ENCODE data around the gene ARID1B. TPM values are rescaled to one million over a fixed set of nuclear protein-coding genes. Genes with fewer than 3 reads are reported as not detected.
A peak's percentile ranks its signal among the peaks of the same experiment; 100 is the strongest.

Gene ARID1B
- total and polyA plus RNA-seq, 2 of the 13 experiments (the other 11 are each of a cell fraction or from before 2014, with no cell fraction given) = 20.1 to 32.6 TPM

- TF ChIP-seq DBP (CRISPR knock-in tag; IDR thresholded peaks at IDR 0.05; ENCODE audit: not compliant biosample characterization) (no peak), ZNF230 (CRISPR knock-in tag; IDR thresholded peaks at IDR 0.05) (no peak), ZNF441 (CRISPR knock-in tag; IDR thresholded peaks at IDR 0.05; ENCODE audit: borderline replicate concordance) (peak; percentile 38; the same call in 1 of the 2 replicates), ZNF234 (CRISPR knock-in tag; conservative IDR thresholded peaks at IDR 0.05) (no peak), SNAPC2 (CRISPR knock-in tag; IDR thresholded peaks at IDR 0.05) (no peak), ZNF160 (CRISPR knock-in tag; IDR thresholded peaks at IDR 0.05) (peak; percentile 23; the same call in 1 of the 2 replicates), ZMAT3 (CRISPR knock-in tag; conservative IDR thresholded peaks at IDR 0.05) (0 out of 2 replicates have a peak, but pooled peaks have one; percentile 55), KDM6A (CRISPR knock-in tag; IDR thresholded peaks at IDR 0.05; ENCODE audit: low read depth) (no peak), NFIC (IDR thresholded peaks at IDR 0.05; ENCODE audit: low read length) (no peak), JARID2 (CRISPR knock-in tag; IDR thresholded peaks at IDR 0.05; ENCODE audit: insufficient replicate concordance) (no peak), ASH2L (IDR thresholded peaks at IDR 0.05; ENCODE audit: insufficient read length, low read depth, low read length) (no peak), ZBTB2 (CRISPR knock-in tag; IDR thresholded peaks at IDR 0.05; ENCODE audit: low read depth) (no peak), PHF20 (CRISPR knock-in tag; IDR thresholded peaks at IDR 0.05) (no peak), ZBTB25 (CRISPR knock-in tag; IDR thresholded peaks at IDR 0.05) (0 out of 2 replicates have a peak, but pooled peaks have one; percentile 9), MXD3 (CRISPR knock-in tag; IDR thresholded peaks at IDR 0.05) (no peak)
- TF ChIP-seq, protein P1, sequence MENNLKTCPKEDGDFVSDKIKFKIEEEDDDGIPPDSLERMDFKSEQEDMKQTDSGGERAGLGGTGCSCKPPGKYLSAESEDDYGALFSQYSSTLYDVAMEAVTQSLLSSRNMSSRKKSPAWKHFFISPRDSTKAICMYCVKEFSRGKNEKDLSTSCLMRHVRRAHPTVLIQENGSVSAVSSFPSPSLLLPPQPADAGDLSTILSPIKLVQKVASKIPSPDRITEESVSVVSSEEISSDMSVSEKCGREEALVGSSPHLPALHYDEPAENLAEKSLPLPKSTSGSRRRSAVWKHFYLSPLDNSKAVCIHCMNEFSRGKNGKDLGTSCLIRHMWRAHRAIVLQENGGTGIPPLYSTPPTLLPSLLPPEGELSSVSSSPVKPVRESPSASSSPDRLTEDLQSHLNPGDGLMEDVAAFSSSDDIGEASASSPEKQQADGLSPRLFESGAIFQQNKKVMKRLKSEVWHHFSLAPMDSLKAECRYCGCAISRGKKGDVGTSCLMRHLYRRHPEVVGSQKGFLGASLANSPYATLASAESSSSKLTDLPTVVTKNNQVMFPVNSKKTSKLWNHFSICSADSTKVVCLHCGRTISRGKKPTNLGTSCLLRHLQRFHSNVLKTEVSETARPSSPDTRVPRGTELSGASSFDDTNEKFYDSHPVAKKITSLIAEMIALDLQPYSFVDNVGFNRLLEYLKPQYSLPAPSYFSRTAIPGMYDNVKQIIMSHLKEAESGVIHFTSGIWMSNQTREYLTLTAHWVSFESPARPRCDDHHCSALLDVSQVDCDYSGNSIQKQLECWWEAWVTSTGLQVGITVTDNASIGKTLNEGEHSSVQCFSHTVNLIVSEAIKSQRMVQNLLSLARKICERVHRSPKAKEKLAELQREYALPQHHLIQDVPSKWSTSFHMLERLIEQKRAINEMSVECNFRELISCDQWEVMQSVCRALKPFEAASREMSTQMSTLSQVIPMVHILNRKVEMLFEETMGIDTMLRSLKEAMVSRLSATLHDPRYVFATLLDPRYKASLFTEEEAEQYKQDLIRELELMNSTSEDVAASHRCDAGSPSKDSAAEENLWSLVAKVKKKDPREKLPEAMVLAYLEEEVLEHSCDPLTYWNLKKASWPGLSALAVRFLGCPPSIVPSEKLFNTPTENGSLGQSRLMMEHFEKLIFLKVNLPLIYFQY (CRISPR knock-in tag; IDR thresholded peaks at IDR 0.05; ENCODE audit: borderline replicate concordance) = no peak
- TF ChIP-seq, protein P2, sequence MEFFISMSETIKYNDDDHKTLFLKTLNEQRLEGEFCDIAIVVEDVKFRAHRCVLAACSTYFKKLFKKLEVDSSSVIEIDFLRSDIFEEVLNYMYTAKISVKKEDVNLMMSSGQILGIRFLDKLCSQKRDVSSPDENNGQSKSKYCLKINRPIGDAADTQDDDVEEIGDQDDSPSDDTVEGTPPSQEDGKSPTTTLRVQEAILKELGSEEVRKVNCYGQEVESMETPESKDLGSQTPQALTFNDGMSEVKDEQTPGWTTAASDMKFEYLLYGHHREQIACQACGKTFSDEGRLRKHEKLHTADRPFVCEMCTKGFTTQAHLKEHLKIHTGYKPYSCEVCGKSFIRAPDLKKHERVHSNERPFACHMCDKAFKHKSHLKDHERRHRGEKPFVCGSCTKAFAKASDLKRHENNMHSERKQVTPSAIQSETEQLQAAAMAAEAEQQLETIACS (CRISPR knock-in tag; IDR thresholded peaks at IDR 0.05) = no peak
- TF ChIP-seq, protein P3, sequence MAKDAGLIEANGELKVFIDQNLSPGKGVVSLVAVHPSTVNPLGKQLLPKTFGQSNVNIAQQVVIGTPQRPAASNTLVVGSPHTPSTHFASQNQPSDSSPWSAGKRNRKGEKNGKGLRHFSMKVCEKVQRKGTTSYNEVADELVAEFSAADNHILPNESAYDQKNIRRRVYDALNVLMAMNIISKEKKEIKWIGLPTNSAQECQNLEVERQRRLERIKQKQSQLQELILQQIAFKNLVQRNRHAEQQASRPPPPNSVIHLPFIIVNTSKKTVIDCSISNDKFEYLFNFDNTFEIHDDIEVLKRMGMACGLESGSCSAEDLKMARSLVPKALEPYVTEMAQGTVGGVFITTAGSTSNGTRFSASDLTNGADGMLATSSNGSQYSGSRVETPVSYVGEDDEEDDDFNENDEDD (CRISPR knock-in tag; IDR thresholded peaks at IDR 0.05; ENCODE audit: borderline replicate concordance) = no peak
These were observed 637 bp downstream of the ARID1B start (continued) for GRCh38 chr6:156777577-156778453.
